Stomach (tissue), 4 donors: Measurements from ENCODE around the gene SLC3A2.

Experiments
- POLR2A ChIP-seq, 4 donors: fragments of 450-650 bp; IDR thresholded peaks; one replicate each; pipeline ENCODE4 v1.6.1; 2016; ENCODE audit warnings: antibody characterized with exemption in 4 of 4, control low read depth in 2 of 4, mild to moderate bottlenecking in 1 of 4, moderate library complexity in 1 of 4
- TF ChIP-seq, protein P1 (sequence below), 7 experiments: fragments of 450-650 bp in 4 of 7; fragments of 200-600 bp in 3 of 7; sonication (generic) in 3 of 7; IDR thresholded peaks; one replicate each; pipeline ENCODE4 v1.5.1; 2016 to 2019; ENCODE audit warnings: antibody characterized with exemption in 7 of 7, control low read depth in 2 of 7, mild to moderate bottlenecking in 1 of 7

DNA sequence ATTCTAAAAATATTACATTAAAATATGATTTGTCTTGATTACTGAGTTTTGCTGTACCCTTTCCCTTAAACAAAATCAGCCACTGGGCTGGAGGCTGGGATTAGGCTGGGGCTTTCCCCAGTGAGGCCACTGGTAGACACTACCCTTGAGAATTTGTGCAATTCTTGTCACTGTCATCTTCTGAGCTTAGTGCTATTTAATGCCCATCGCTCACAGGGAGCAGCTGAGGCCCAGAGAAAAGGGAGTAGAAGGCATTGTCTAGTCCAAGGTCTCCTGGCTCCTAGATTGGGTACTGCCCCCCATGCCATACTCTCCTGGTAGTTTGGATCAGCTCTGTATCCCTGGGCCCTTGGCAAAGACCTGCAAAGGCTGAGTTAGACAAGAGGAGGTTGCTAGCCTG lies 33.7 kb downstream of the SLC3A2 start:
- TF ChIP-seq, protein P1, sequence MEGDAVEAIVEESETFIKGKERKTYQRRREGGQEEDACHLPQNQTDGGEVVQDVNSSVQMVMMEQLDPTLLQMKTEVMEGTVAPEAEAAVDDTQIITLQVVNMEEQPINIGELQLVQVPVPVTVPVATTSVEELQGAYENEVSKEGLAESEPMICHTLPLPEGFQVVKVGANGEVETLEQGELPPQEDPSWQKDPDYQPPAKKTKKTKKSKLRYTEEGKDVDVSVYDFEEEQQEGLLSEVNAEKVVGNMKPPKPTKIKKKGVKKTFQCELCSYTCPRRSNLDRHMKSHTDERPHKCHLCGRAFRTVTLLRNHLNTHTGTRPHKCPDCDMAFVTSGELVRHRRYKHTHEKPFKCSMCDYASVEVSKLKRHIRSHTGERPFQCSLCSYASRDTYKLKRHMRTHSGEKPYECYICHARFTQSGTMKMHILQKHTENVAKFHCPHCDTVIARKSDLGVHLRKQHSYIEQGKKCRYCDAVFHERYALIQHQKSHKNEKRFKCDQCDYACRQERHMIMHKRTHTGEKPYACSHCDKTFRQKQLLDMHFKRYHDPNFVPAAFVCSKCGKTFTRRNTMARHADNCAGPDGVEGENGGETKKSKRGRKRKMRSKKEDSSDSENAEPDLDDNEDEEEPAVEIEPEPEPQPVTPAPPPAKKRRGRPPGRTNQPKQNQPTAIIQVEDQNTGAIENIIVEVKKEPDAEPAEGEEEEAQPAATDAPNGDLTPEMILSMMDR (IDR thresholded peaks at IDR 0.05) = no peak
- TF ChIP-seq POLR2A (IDR thresholded peaks at IDR 0.05) = no peak
